WI38 (cell line): ENCODE measurements around the gene SLC25A40.
"Not testable (repeated sequence)": the region's sequence is repeated elsewhere in the genome, so short reads cannot be mapped to it uniquely, and the experiment has no call there.

Experiments
- H3K4me3 ChIP-seq: 2 replicates; pipeline ENCODE4 v1.5.1; 2011; ENCODE audit warnings: low read depth, mild to moderate bottlenecking, control low read depth, low read length
- CTCF ChIP-seq: IDR thresholded peaks from 2 replicates; pipeline ENCODE4 v1.5.1; 2012; ENCODE audit warnings: low read depth, mild to moderate bottlenecking, control low read depth, low read length

The SLC25A40 gene

GRCh38 chr7:87876869-87877234, 692 bp upstream of the SLC25A40 start:
- TF ChIP-seq CTCF: no peak
- H3K4me3 ChIP-seq: peak overlapping the region; percentile 89

- peak overlapping the region; percentile 89 for H3K4me3 ChIP-seq
- TF ChIP-seq CTCF: no peak
These were observed 765 bp downstream of the SLC25A40 start for GRCh38 chr7:87875151-87876039.

GRCh38 chr7:87874066-87874465, 2.1 kb downstream of the SLC25A40 start:
- H3K4me3 ChIP-seq: no peak overlapping the region
- TF ChIP-seq CTCF: no peak

- not testable (repeated sequence) for H3K4me3 ChIP-seq
These were observed 2.8 kb downstream of the SLC25A40 start for GRCh38 chr7:87873328-87873727.

GRCh38 chr7:87872346-87872745, 3.8 kb downstream of the SLC25A40 start:
- TF ChIP-seq CTCF: no peak
- no peak overlapping the region for H3K4me3 ChIP-seq

- no peak for TF ChIP-seq CTCF
- no peak overlapping the region for H3K4me3 ChIP-seq
These were observed 5.7 kb downstream of the SLC25A40 start for GRCh38 chr7:87870471-87870870.

GRCh38 chr7:87866533-87866932, 9.6 kb downstream of the SLC25A40 start:
- H3K4me3 ChIP-seq: not testable (repeated sequence)

GRCh38 chr7:87866089-87866488, 10.1 kb downstream of the SLC25A40 start:
- H3K4me3 ChIP-seq: no peak overlapping the region
- no peak for TF ChIP-seq CTCF
